ENCODE data around the gene RPRML. TPM values are rescaled to one million over a fixed set of nuclear protein-coding genes. Genes with fewer than 3 reads are reported as not detected.

Gene RPRML
- total RNA-seq, 1 donor from 2014 or later: not detected

GRCh38 chr17:46986366-46986765 is 7.3 kb upstream of the RPRML start:
- no peak overlapping the region for H3K27ac Mint-ChIP-seq
- H3K4me3 Mint-ChIP-seq: no peak overlapping the region
- no peaks in the 10 kb centered on the region for H3K9me3 Mint-ChIP-seq
- no peaks in the 10 kb centered on the region for H3K4me1 Mint-ChIP-seq (ENCODE audit: low read depth)
- no peaks in the 10 kb centered on the region for H3K36me3 Mint-ChIP-seq (ENCODE audit: low read depth)
- DNase-seq (ENCODE audit: low spot score): no peak
- H3K27me3 Mint-ChIP-seq (ENCODE audit: insufficient read depth): peaks cover 26% of the 10 kb centered on the region
- intact Hi-C loops (cut with micrococcal nuclease): no loop called here

GRCh38 chr17:46984892-46985291 is 5.8 kb upstream of the RPRML start:
- Mint-ChIP-seq H3K4me1 (ENCODE audit: low read depth) (no peaks in the 10 kb centered on the region), H3K9me3 (no peaks in the 10 kb centered on the region), H3K27ac (no peak overlapping the region), H3K27me3 (ENCODE audit: insufficient read depth) (peaks cover 32% of the 10 kb centered on the region), H3K4me3 (no peak overlapping the region), H3K36me3 (ENCODE audit: low read depth) (no peaks in the 10 kb centered on the region)
- intact Hi-C loops (cut with micrococcal nuclease): no loop called here
- DNase-seq (ENCODE audit: low spot score): no peak

- peaks cover 32% of the 10 kb centered on the region for H3K27me3 Mint-ChIP-seq (ENCODE audit: insufficient read depth)
- DNase-seq (ENCODE audit: low spot score): no peak
- no peak overlapping the region for H3K27ac Mint-ChIP-seq
- no peaks in the 10 kb centered on the region for H3K9me3 Mint-ChIP-seq
- H3K4me1 Mint-ChIP-seq (ENCODE audit: low read depth): no peaks in the 10 kb centered on the region
- no peak overlapping the region for H3K4me3 Mint-ChIP-seq
- intact Hi-C loops (cut with micrococcal nuclease): no loop called here
- H3K36me3 Mint-ChIP-seq (ENCODE audit: low read depth): no peaks in the 10 kb centered on the region
Measured at GRCh38 chr17:46984341-46984740, 5.3 kb upstream of the RPRML start.

GRCh38 chr17:46983782-46984181 is 4.7 kb upstream of the RPRML start:
- Mint-ChIP-seq H3K36me3 (ENCODE audit: low read depth) (no peaks in the 10 kb centered on the region), H3K4me1 (ENCODE audit: low read depth) (no peaks in the 10 kb centered on the region), H3K4me3 (no peak overlapping the region), H3K9me3 (no peaks in the 10 kb centered on the region), H3K27ac (no peak overlapping the region), H3K27me3 (ENCODE audit: insufficient read depth) (peaks cover 32% of the 10 kb centered on the region)
- DNase-seq (ENCODE audit: low spot score): no peak
- intact Hi-C loops (cut with micrococcal nuclease): no loop called here

- intact Hi-C loops (cut with micrococcal nuclease): no loop called here
Measured at GRCh38 chr17:46982577-46982976, 3.5 kb upstream of the RPRML start.

GRCh38 chr17:46978489-46979146 is 435 bp downstream of the RPRML start:
- H3K36me3 Mint-ChIP-seq (ENCODE audit: low read depth): peaks cover 5% of the 10 kb centered on the region
- H3K27me3 Mint-ChIP-seq (ENCODE audit: insufficient read depth): peaks cover 48% of the 10 kb centered on the region
- H3K27ac Mint-ChIP-seq: no peak overlapping the region
- no peak for DNase-seq (ENCODE audit: low spot score)
- peaks cover 6% of the 10 kb centered on the region for H3K4me1 Mint-ChIP-seq (ENCODE audit: low read depth)
- H3K9me3 Mint-ChIP-seq: no peaks in the 10 kb centered on the region
- intact Hi-C loops (cut with micrococcal nuclease): loop anchor here (2.0 kb wide), 1 partner anchor 56 kb away; the partner anchor contains the start of gene GOSR2
- peak overlapping the region; percentile 26 for H3K4me3 Mint-ChIP-seq

More at GRCh38 chr17:46982577-46982976, 3.5 kb upstream of the RPRML start:
- Mint-ChIP-seq H3K36me3 (ENCODE audit: low read depth) (peaks cover 3% of the 10 kb centered on the region), H3K9me3 (no peaks in the 10 kb centered on the region), H3K27ac (no peak overlapping the region), H3K4me1 (ENCODE audit: low read depth) (peaks cover 6% of the 10 kb centered on the region), H3K27me3 (ENCODE audit: insufficient read depth) (peaks cover 34% of the 10 kb centered on the region), H3K4me3 (no peak overlapping the region)
- no peak for DNase-seq (ENCODE audit: low spot score)

GRCh38 chr17:46977750-46978488 is 1.1 kb downstream of the RPRML start:
- Mint-ChIP-seq H3K27me3 (ENCODE audit: insufficient read depth) (peaks cover 47% of the 10 kb centered on the region), H3K36me3 (ENCODE audit: low read depth) (peaks cover 5% of the 10 kb centered on the region), H3K4me1 (ENCODE audit: low read depth) (peaks cover 6% of the 10 kb centered on the region), H3K4me3 (peak overlapping the region; percentile 83), H3K9me3 (no peaks in the 10 kb centered on the region), H3K27ac (no peak overlapping the region)
- no peak for DNase-seq (ENCODE audit: low spot score)
- intact Hi-C loops (cut with micrococcal nuclease): loop anchor here (2.0 kb wide), 1 partner anchor 55 kb away; the partner anchor contains the start of gene GOSR2

GRCh38 chr17:46977348-46977747 is 1.7 kb downstream of the RPRML start:
- Mint-ChIP-seq H3K36me3 (ENCODE audit: low read depth) (peaks cover 5% of the 10 kb centered on the region), H3K4me3 (no peak overlapping the region), H3K27me3 (ENCODE audit: insufficient read depth) (peaks cover 42% of the 10 kb centered on the region), H3K9me3 (no peaks in the 10 kb centered on the region), H3K4me1 (ENCODE audit: low read depth) (peaks cover 6% of the 10 kb centered on the region), H3K27ac (no peak overlapping the region)
- no peak for DNase-seq (ENCODE audit: low spot score)
- intact Hi-C loops (cut with micrococcal nuclease): no loop called here

- intact Hi-C loops (cut with micrococcal nuclease): no loop called here
- peaks cover 6% of the 10 kb centered on the region for H3K4me1 Mint-ChIP-seq (ENCODE audit: low read depth)
- H3K36me3 Mint-ChIP-seq (ENCODE audit: low read depth): peaks cover 5% of the 10 kb centered on the region
- no peak for DNase-seq (ENCODE audit: low spot score)
- no peaks in the 10 kb centered on the region for H3K9me3 Mint-ChIP-seq
- H3K27me3 Mint-ChIP-seq (ENCODE audit: insufficient read depth): peaks cover 38% of the 10 kb centered on the region
- H3K27ac Mint-ChIP-seq: no peak overlapping the region
- H3K4me3 Mint-ChIP-seq: no peak overlapping the region
Measured at GRCh38 chr17:46976626-46977270, 2.3 kb downstream of the RPRML start.

- H3K27me3 Mint-ChIP-seq (ENCODE audit: insufficient read depth): peaks cover 29% of the 10 kb centered on the region
- peaks cover 6% of the 10 kb centered on the region for H3K4me1 Mint-ChIP-seq (ENCODE audit: low read depth)
- H3K4me3 Mint-ChIP-seq: no peak overlapping the region
- no peaks in the 10 kb centered on the region for H3K9me3 Mint-ChIP-seq
- no peak overlapping the region for H3K27ac Mint-ChIP-seq
- DNase-seq (ENCODE audit: low spot score): no peak
- H3K36me3 Mint-ChIP-seq (ENCODE audit: low read depth): peaks cover 5% of the 10 kb centered on the region
- intact Hi-C loops (cut with micrococcal nuclease): no loop called here
Measured at GRCh38 chr17:46975287-46975686, 3.8 kb downstream of the RPRML start.

- intact Hi-C loops (cut with micrococcal nuclease): no loop called here
- Mint-ChIP-seq H3K27ac (no peak overlapping the region), H3K27me3 (ENCODE audit: insufficient read depth) (peaks cover 23% of the 10 kb centered on the region), H3K4me3 (no peak overlapping the region), H3K36me3 (ENCODE audit: low read depth) (peaks cover 5% of the 10 kb centered on the region), H3K4me1 (ENCODE audit: low read depth) (peaks cover 6% of the 10 kb centered on the region), H3K9me3 (no peaks in the 10 kb centered on the region)
- no peak for DNase-seq (ENCODE audit: low spot score)
Measured at GRCh38 chr17:46974086-46974485, 5.0 kb downstream of the RPRML start.

GRCh38 chr17:46972346-46972745 is 6.7 kb downstream of the RPRML start:
- DNase-seq (ENCODE audit: low spot score): no peak
- peaks cover 12% of the 10 kb centered on the region for H3K27me3 Mint-ChIP-seq (ENCODE audit: insufficient read depth)
- intact Hi-C loops (cut with micrococcal nuclease): no loop called here
- H3K4me3 Mint-ChIP-seq: no peak overlapping the region
- H3K9me3 Mint-ChIP-seq: no peaks in the 10 kb centered on the region
- H3K36me3 Mint-ChIP-seq (ENCODE audit: low read depth): peaks cover 2% of the 10 kb centered on the region
- H3K4me1 Mint-ChIP-seq (ENCODE audit: low read depth): no peaks in the 10 kb centered on the region
- no peak overlapping the region for H3K27ac Mint-ChIP-seq
